Endothelial cell of umbilical vein (primary cell): ENCODE measurements around the gene NINJ2. TPM values are rescaled to one million over a fixed set of nuclear protein-coding genes. Genes with fewer than 3 reads are reported as not detected.
A peak's percentile ranks its signal among the peaks of the same experiment; 100 is the strongest.

Experiments used
- BruUV-seq: library from RNA; stranded (reverse); fragments of 400-500 nt; replicated peaks from 2 replicates; lab custom pipeline; 2021; lab: Mats Ljungman, UMichigan
- CTCF ChIA-PET: fragments of 300-600, 350-600 bp; sonication (Branson Sonifier 250); formaldehyde crosslinking; loops from one replicate; lab custom pipeline; 2021; ENCODE audit warnings: antibody characterized with exemption, inconsistent platforms; lab: Charles Lee
- POLR2A ChIA-PET: fragments of 300-600, 350-600 bp; sonication (Branson Sonifier 250); formaldehyde crosslinking; loops from one replicate; lab custom pipeline; 2021; ENCODE audit warnings: antibody characterized with exemption, inconsistent platforms; lab: Charles Lee
- DNase-seq: peaks from one replicate; pipeline ENCODE4 v3.0.0-alpha.2; 2011; ENCODE audit warnings: low read depth, low spot score
- FAIRE-seq: peaks from 2 replicates; lab custom pipeline; 2011; peaks lifted over from hg19 to GRCh38; lab: Jason Lieb, UNC
- H2AFZ ChIP-seq: 2 replicates; pipeline ENCODE4 v1.6.0; 2012; ENCODE audit warnings: low read depth, low read length, control low read depth, inconsistent platforms
- H3K27ac ChIP-seq: 2 replicates; pipeline ENCODE4 v1.5.1; 2011; ENCODE audit warnings: low read depth, mild to moderate bottlenecking, control low read depth, low read length, moderate library complexity; ENCODE audit not compliant: insufficient read depth
- H3K27me3 ChIP-seq, 2 experiments: 2 replicates each; pipeline versions ENCODE4 v1.6.0 to v1.6.1; 2011; ENCODE audit warnings: low read length in 2 of 2, mixed read lengths in 1 of 2; ENCODE audit not compliant: control insufficient read depth in 2 of 2, insufficient read depth in 2 of 2
- H3K36me3 ChIP-seq, 2 experiments: 2 replicates in 1 of 2; 3 replicates in 1 of 2; pipeline ENCODE4 v1.5.1; 2011; ENCODE audit warnings: low read length in 2 of 2, mild to moderate bottlenecking in 1 of 2, moderate library complexity in 1 of 2; ENCODE audit not compliant: control insufficient read depth in 2 of 2, insufficient read depth in 2 of 2; ENCODE audit errors: extremely low read depth in 1 of 2
- H3K4me1 ChIP-seq: 3 replicates; pipeline ENCODE4 v1.5.1; 2011; ENCODE audit warnings: mild to moderate bottlenecking, low read length; ENCODE audit not compliant: control insufficient read depth, insufficient read depth; ENCODE audit errors: extremely low read depth
- H3K4me2 ChIP-seq: 2 replicates; pipeline ENCODE4 v1.6.1; 2011; ENCODE audit warnings: low read length, control low read depth, mixed read lengths; ENCODE audit not compliant: insufficient read depth
- H3K4me3 ChIP-seq, 3 experiments: fragments of 200-600 bp in 1 of 3; sonication (generic), shearing (Covaris generic) in 1 of 3; replicated peaks in 1 of 3; 2 replicates each; pipeline ENCODE4 v1.5.1; 2011 to 2016; ENCODE audit warnings: control low read depth in 3 of 3, low read length in 3 of 3, mild to moderate bottlenecking in 2 of 3, inconsistent platforms in 1 of 3, low read depth in 1 of 3, moderate library complexity in 1 of 3; ENCODE audit not compliant: insufficient read depth in 1 of 3
- H3K79me2 ChIP-seq: 2 replicates; pipeline ENCODE4 v1.6.0; 2012; ENCODE audit warnings: low read length, inconsistent platforms; ENCODE audit not compliant: control insufficient read depth, insufficient read depth
- H3K9ac ChIP-seq: replicated peaks from 2 replicates; pipeline ENCODE3; 2011; ENCODE audit warnings: low read length, control low read depth; ENCODE audit not compliant: insufficient read depth; ENCODE audit errors: extremely low read depth
- H3K9me1 ChIP-seq: replicated peaks from 3 replicates; pipeline ENCODE4 v1.6.0; 2011; ENCODE audit warnings: mild to moderate bottlenecking, low read length; ENCODE audit not compliant: control insufficient read depth, insufficient read depth; ENCODE audit errors: extremely low read depth
- H3K9me3 ChIP-seq: replicated peaks from 2 replicates; pipeline ENCODE4 v1.5.1; 2012; ENCODE audit warnings: low read length, inconsistent platforms; ENCODE audit not compliant: control insufficient read depth, insufficient read depth
- H4K20me1 ChIP-seq: replicated peaks from 2 replicates; pipeline ENCODE3; 2011; ENCODE audit warnings: mild to moderate bottlenecking, low read length; ENCODE audit not compliant: control insufficient read depth, insufficient read depth; ENCODE audit errors: extremely low read depth
- CTCF ChIP-seq, 2 donors: IDR thresholded peaks; 1 replicate in 1 of 2; 2 replicates in 1 of 2; pipeline ENCODE4 v1.5.1; 2011; ENCODE audit warnings: low read length in 2 of 2, mild to moderate bottlenecking in 2 of 2, moderate library complexity in 2 of 2, control low read depth in 1 of 2, inconsistent platforms in 1 of 2, low read depth in 1 of 2; ENCODE audit not compliant: insufficient read depth in 1 of 2; ENCODE audit errors: extremely low read depth in 1 of 2
- EZH2 ChIP-seq: IDR thresholded peaks from 2 replicates; pipeline ENCODE4 v1.6.1; 2012; ENCODE audit warnings: borderline replicate concordance, low read depth, mild to moderate bottlenecking, moderate library complexity, low read length, inconsistent platforms; ENCODE audit not compliant: severe bottlenecking
- FOS ChIP-seq: IDR thresholded peaks from 2 replicates; pipeline ENCODE4 v1.6.1; 2011; ENCODE audit warnings: mild to moderate bottlenecking, low read length, moderate library complexity, borderline replicate concordance; ENCODE audit not compliant: insufficient read depth
- GATA2 ChIP-seq: IDR thresholded peaks from 2 replicates; pipeline ENCODE4 v1.7.0; 2011; ENCODE audit warnings: low read depth, mild to moderate bottlenecking, moderate library complexity, mixed read lengths, low read length; ENCODE audit not compliant: insufficient read length, insufficient read depth
- MYC ChIP-seq: IDR thresholded peaks from one replicate; pipeline ENCODE4 v1.6.1; 2011; ENCODE audit warnings: mild to moderate bottlenecking, low read depth, low read length
- POLR2A ChIP-seq: IDR thresholded peaks from 2 replicates; pipeline ENCODE4 v1.6.1; 2012; ENCODE audit warnings: low read depth, mild to moderate bottlenecking, control low read depth, low read length
- POLR2AphosphoS5 ChIP-seq: IDR thresholded peaks from 2 replicates; pipeline ENCODE4 v1.6.1; 2012; ENCODE audit warnings: low read depth, mild to moderate bottlenecking, control low read depth, low read length, moderate library complexity; ENCODE audit not compliant: insufficient read depth
- dilution Hi-C: fragments of 300-500 bp; cut with MboI; formaldehyde crosslinking; loops from one replicate; pipeline ENCODE4 v1.15.0; 2019; ENCODE audit warnings: low sequenced_read_pairs; ENCODE audit not compliant: extremely low pct_ligation_motif_present
- intact Hi-C: fragments of 100-400 bp; cut with micrococcal nuclease; formaldehyde crosslinking; loops from one replicate; pipeline ENCODE4 v1.10.0; 2022
- polyA plus RNA-seq, 4 experiments: library from polyadenylated mRNA; depleted of rRNA in 3 of 4; stranded (reverse) in 3 of 4; unstranded in 1 of 4; fragments of >200 nt; gene quantifications; 2 replicates each; pipeline versions ENCODE4 v1.2.1 to v1.2.3, GENCODE V29; 2011 to 2012; ENCODE audit warnings: missing spikeins in 1 of 4
- total RNA-seq: library from RNA; stranded (reverse); gene quantifications from 2 replicates; pipeline ENCODE4 v1.2.3, GENCODE V29; 2021
- TF ChIP-seq, protein P1 (sequence below): IDR thresholded peaks from 2 replicates; pipeline ENCODE4 v1.6.1; 2011; ENCODE audit not compliant: insufficient read depth, insufficient read length

The NINJ2 gene
- total and polyA plus RNA-seq, 2 donors (not counting 3 experiments of a cell fraction or from before 2014, with no cell fraction given), result 0.75 to 4.4 TPM

DNA sequence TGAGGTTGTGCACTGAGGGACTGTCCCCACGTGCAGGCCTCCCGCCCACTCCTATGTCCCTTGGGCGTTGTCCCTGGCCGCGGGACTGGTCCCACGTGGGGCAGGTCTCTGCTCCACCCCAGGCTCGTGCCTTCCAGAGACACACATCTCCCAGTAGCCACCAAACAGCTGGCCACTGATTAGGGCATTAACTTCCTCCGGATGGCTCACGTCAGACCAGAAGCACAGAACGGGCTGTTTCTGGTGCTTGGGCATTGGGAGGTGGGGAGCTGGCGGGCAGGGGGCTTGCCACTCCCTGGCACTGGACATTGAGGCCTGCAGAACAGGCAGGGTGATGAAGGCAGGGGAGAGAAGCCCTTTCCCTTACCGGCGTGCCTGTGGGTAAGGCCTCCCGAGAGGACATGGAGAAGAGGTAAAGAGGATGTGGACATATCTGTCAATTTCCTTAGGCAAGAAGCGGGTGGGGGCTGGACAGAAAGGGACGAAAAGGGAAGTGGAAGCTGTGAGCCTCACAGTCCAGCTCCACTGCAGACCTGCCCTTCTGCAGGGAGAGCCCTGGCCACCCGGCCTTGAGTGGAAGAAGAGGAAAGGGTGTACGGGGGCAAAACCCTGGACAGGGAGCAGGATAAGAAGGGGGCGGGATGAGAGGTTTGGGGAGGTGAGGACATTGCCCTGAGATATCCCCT is 101.2 kb downstream of the NINJ2 start:
- no peak overlapping the region for H3K27ac ChIP-seq
- ChIA-PET CTCF (interaction anchor here (0.9 to 1.1 kb wide), 2 partner anchors 14 to 120 kb away, joined by 3 to 4 read pairs; no protein-coding TSS in a partner anchor), POLR2A (no interaction called here)
- H4K20me1 ChIP-seq, result no peaks in the 10 kb centered on the region
- BruUV-seq, result no TSS peak
- TF ChIP-seq POLR2AphosphoS5 (no peak), POLR2A (no peak), FOS (no peak), MYC (no peak), CTCF (IDR thresholded peaks at IDR 0.05; ENCODE audit: extremely low read depth in 1 of 2, insufficient read depth in 1 of 2, low read depth in 1 of 2, low read length in 2 of 2) (no peak), GATA2 (no peak), EZH2 (no peak)
- TF ChIP-seq, protein P1, sequence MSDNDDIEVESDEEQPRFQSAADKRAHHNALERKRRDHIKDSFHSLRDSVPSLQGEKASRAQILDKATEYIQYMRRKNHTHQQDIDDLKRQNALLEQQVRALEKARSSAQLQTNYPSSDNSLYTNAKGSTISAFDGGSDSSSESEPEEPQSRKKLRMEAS, result no peak
- H3K9ac ChIP-seq, result no peak overlapping the region
- dilution Hi-C loops (no loop called here), intact Hi-C loops (no loop called here)
- no peak for FAIRE-seq
- peaks cover 3 to 11% of the 10 kb centered on the region in 2 experiments for H3K27me3 ChIP-seq
- H3K79me2 ChIP-seq, result no peaks in the 10 kb centered on the region
- H2AFZ ChIP-seq, result peak overlapping the region; percentile 60
- no peak for DNase-seq
- no peaks in the 10 kb centered on the region for H3K9me3 ChIP-seq
- H3K9me1 ChIP-seq, result no peaks in the 10 kb centered on the region
- H3K4me2 ChIP-seq, result no peak overlapping the region
- no peaks in the 10 kb centered on the region for H3K36me3 ChIP-seq
- H3K4me1 ChIP-seq, result no peaks in the 10 kb centered on the region
- H3K4me3 ChIP-seq, result no peak overlapping the region
